ENCODE data around the gene MASP1. TPM values are rescaled to one million over a fixed set of nuclear protein-coding genes. Genes with fewer than 3 reads are reported as not detected.

Gene MASP1
- total and polyA plus RNA-seq, 2 experiments from 2014 or later = 1.6 to 3.0 TPM

DNA sequence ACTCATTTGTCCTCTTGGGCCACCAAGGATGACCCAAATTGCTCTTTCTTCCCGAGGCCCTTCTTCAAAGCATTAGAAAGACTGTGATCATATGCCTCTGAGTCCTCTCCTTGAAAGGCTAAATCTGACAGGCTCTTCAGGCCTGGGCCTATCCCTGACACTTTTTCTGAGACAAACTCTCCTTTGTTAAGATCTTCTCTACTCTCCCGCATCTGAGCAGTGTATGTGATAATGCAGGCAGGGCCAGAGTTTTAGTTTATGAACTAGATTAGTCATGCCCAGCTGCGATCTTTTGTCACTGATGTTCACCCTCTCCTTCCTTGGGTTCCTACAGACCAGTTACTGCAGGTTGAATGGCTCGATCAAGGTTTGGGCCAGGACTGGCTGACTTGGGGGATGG is 39.2 kb downstream of the MASP1 start (continued):
- TF ChIP-seq, protein P1, sequence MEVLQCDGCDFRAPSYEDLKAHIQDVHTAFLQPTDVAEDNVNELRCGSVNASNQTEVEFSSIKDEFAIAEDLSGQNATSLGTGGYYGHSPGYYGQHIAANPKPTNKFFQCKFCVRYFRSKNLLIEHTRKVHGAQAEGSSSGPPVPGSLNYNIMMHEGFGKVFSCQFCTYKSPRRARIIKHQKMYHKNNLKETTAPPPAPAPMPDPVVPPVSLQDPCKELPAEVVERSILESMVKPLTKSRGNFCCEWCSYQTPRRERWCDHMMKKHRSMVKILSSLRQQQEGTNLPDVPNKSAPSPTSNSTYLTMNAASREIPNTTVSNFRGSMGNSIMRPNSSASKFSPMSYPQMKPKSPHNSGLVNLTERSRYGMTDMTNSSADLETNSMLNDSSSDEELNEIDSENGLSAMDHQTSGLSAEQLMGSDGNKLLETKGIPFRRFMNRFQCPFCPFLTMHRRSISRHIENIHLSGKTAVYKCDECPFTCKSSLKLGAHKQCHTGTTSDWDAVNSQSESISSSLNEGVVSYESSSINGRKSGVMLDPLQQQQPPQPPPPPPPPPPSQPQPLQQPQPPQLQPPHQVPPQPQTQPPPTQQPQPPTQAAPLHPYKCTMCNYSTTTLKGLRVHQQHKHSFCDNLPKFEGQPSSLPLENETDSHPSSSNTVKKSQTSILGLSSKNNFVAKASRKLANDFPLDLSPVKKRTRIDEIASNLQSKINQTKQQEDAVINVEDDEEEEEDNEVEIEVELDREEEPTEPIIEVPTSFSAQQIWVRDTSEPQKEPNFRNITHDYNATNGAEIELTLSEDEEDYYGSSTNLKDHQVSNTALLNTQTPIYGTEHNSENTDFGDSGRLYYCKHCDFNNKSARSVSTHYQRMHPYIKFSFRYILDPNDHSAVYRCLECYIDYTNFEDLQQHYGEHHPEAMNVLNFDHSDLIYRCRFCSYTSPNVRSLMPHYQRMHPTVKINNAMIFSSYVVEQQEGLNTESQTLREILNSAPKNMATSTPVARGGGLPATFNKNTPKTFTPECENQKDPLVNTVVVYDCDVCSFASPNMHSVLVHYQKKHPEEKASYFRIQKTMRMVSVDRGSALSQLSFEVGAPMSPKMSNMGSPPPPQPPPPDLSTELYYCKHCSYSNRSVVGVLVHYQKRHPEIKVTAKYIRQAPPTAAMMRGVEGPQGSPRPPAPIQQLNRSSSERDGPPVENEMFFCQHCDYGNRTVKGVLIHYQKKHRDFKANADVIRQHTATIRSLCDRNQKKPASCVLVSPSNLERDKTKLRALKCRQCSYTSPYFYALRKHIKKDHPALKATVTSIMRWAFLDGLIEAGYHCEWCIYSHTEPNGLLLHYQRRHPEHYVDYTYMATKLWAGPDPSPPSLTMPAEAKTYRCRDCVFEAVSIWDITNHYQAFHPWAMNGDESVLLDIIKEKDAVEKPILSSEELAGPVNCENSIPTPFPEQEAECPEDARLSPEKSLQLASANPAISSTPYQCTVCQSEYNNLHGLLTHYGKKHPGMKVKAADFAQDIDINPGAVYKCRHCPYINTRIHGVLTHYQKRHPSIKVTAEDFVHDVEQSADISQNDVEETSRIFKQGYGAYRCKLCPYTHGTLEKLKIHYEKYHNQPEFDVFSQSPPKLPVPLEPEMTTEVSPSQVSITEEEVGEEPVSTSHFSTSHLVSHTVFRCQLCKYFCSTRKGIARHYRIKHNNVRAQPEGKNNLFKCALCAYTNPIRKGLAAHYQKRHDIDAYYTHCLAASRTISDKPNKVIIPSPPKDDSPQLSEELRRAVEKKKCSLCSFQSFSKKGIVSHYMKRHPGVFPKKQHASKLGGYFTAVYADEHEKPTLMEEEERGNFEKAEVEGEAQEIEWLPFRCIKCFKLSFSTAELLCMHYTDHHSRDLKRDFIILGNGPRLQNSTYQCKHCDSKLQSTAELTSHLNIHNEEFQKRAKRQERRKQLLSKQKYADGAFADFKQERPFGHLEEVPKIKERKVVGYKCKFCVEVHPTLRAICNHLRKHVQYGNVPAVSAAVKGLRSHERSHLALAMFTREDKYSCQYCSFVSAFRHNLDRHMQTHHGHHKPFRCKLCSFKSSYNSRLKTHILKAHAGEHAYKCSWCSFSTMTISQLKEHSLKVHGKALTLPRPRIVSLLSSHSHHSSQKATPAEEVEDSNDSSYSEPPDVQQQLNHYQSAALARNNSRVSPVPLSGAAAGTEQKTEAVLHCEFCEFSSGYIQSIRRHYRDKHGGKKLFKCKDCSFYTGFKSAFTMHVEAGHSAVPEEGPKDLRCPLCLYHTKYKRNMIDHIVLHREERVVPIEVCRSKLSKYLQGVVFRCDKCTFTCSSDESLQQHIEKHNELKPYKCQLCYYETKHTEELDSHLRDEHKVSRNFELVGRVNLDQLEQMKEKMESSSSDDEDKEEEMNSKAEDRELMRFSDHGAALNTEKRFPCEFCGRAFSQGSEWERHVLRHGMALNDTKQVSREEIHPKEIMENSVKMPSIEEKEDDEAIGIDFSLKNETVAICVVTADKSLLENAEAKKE (CRISPR knock-in tag; IDR thresholded peaks at IDR 0.05) = no peak
- TF ChIP-seq EZH2 (IDR thresholded peaks at IDR 0.05; ENCODE audit: low read depth, unreplicated experiment) (no peak), POLR2AphosphoS5 (IDR thresholded peaks at IDR 0.05; ENCODE audit: low read depth) (no peak), EZH2phosphoT487 (IDR thresholded peaks at IDR 0.05; ENCODE audit: unreplicated experiment) (no peak), ZNF331 (CRISPR knock-in tag; IDR thresholded peaks at IDR 0.05; ENCODE audit: low read depth) (no peak), STAT1 (IDR thresholded peaks at IDR 0.05; ENCODE audit: unreplicated experiment) (no peak), ZNF114 (CRISPR knock-in tag; IDR thresholded peaks at IDR 0.05) (no peak), CREB1 (CRISPR knock-in tag; IDR thresholded peaks at IDR 0.05; ENCODE audit: low read depth) (no peak), JUNB (IDR thresholded peaks at IDR 0.05; ENCODE audit: unreplicated experiment) (no peak)

DNA sequence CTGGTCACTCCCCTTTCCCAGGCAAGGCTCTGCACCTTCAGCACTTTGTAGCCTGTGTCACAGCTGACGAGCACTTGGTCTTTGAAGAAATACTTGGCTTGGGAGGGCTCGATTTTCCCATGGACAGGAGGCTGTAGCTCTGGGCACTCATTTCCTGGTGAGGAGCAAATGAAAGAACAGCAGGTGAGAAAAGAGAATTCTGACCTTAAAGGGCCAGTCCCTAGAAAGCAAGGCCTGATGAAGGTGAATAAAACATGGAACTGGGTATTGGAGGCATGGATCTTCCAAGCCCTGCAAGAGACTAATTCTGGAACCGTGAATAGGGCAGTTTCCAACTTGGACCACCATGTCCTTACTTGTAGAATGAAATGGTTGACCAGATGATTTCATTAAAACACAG is 39.9 kb downstream of the MASP1 start:
- DNase-seq (ENCODE audit: low spot score) (no peak), ATAC-seq (no peak)
- no peaks in the 10 kb centered on the region for H3K36me3 Mint-ChIP-seq (ENCODE audit: low read depth)
- no peaks in the 10 kb centered on the region for H4K20me1 ChIP-seq (replicated peaks; ENCODE audit: insufficient read depth)
- no peaks in the 10 kb centered on the region for H3K4me1 ChIP-seq (ENCODE audit: insufficient read depth)
- peaks cover 2% of the 10 kb centered on the region for H3K27me3 Mint-ChIP-seq (ENCODE audit: insufficient read depth, low read depth, poor library complexity)
- no peak overlapping the region for H3K4me3 ChIP-seq
- H3K27me3 ChIP-seq (ENCODE audit: insufficient read depth) = no peaks in the 10 kb centered on the region
- H2AFZ ChIP-seq = peak overlapping the region; percentile 47; the same call in 1 of the 2 replicates
- no peaks in the 10 kb centered on the region for H3K79me2 ChIP-seq (replicated peaks; ENCODE audit: insufficient read depth)
- H3F3A ChIP-seq (replicated peaks; ENCODE audit: low read depth) = no peaks in the 10 kb centered on the region
- no peak overlapping the region for H3K27ac Mint-ChIP-seq
- H3K9me2 ChIP-seq (ENCODE audit: insufficient read depth) = peaks cover 13% of the 10 kb centered on the region
- peaks cover 6% of the 10 kb centered on the region for H3K4me1 Mint-ChIP-seq
- H3K27ac ChIP-seq (ENCODE audit: low read depth) = no peak overlapping the region
- H3K4me2 ChIP-seq = no peak overlapping the region
- 0 out of 3 replicates have a peak, but pooled peaks cover 3% of the 10 kb centered on the region for H3K9me3 Mint-ChIP-seq
- no peak overlapping the region for H3K4me3 Mint-ChIP-seq
- no peaks in the 10 kb centered on the region for H3K36me3 ChIP-seq (ENCODE audit: insufficient read depth)
- TF ChIP-seq NANOG (IDR thresholded peaks at IDR 0.05; ENCODE audit: borderline replicate concordance) (no peak), POLR2AphosphoS5 (IDR thresholded peaks at IDR 0.05; ENCODE audit: low read depth) (no peak), EZH2 (IDR thresholded peaks at IDR 0.05; ENCODE audit: low read depth, unreplicated experiment) (no peak)
- TF ChIP-seq, protein P1 (CRISPR knock-in tag; IDR thresholded peaks at IDR 0.05) = no peak
